GM13976 (cell line): ENCODE data around the gene CADM1.

Source experiments
- DNase-seq: peaks from one replicate; pipeline ENCODE4 v3.0.0; 2012; ENCODE audit warnings: low spot score
- CTCF ChIP-seq: IDR thresholded peaks from 2 replicates; pipeline ENCODE4 v1.5.1; 2012; ENCODE audit warnings: borderline replicate concordance, mild to moderate bottlenecking; ENCODE audit not compliant: insufficient read depth; ENCODE audit errors: extremely low read depth, missing control alignments, control extremely low read depth
- in situ Hi-C: fragments of 300-500 bp; cut with MboI; formaldehyde crosslinking; loops from one replicate; pipeline ENCODE4 v1.12.0; 2022; ENCODE audit warnings: low sequenced_read_pairs, mixed read lengths, inconsistent platforms; ENCODE audit not compliant: unreplicated experiment

CADM1 gene

GRCh38 chr11:115286614-115287013, 217.6 kb downstream of the CADM1 start:
- in situ Hi-C loops = no loop called here
- no peak for TF ChIP-seq CTCF
- no peak for DNase-seq

- no peak for DNase-seq
- TF ChIP-seq CTCF = no peak
Measured at GRCh38 chr11:115284773-115285172, 219.4 kb downstream of the CADM1 start.

GRCh38 chr11:115282923-115283322, 221.3 kb downstream of the CADM1 start:
- in situ Hi-C loops = no loop called here
- DNase-seq = no peak
- no peak for TF ChIP-seq CTCF

More at GRCh38 chr11:115284773-115285172, 219.4 kb downstream of the CADM1 start:
- in situ Hi-C loops = no loop called here

- no peak for DNase-seq
- no peak for TF ChIP-seq CTCF
- in situ Hi-C loops = no loop called here
Measured at GRCh38 chr11:115280775-115281174, 223.4 kb downstream of the CADM1 start.

- no peak for DNase-seq
- TF ChIP-seq CTCF = no peak
- in situ Hi-C loops = no loop called here
Measured at GRCh38 chr11:115279813-115280761, 224.1 kb downstream of the CADM1 start.

- in situ Hi-C loops = no loop called here
- DNase-seq = no peak
- TF ChIP-seq CTCF = no peak
Measured at GRCh38 chr11:115276799-115277198, 227.4 kb downstream of the CADM1 start.

GRCh38 chr11:115276191-115276590, 228.0 kb downstream of the CADM1 start:
- no peak for TF ChIP-seq CTCF
- no peak for DNase-seq
- in situ Hi-C loops = no loop called here
